Endothelial cell of coronary artery (primary cell): ENCODE results near the gene PTGER3. TPM values are rescaled to one million over a fixed set of nuclear protein-coding genes. Genes with fewer than 3 reads are reported as not detected.

Source experiments
- total RNA-seq: library from RNA; depleted of rRNA; stranded (reverse); fragments of >200 nt; gene quantifications from 2 replicates; pipeline ENCODE4 v1.2.3, GENCODE V29; 2014

Gene PTGER3
- under 0.01 TPM in 2 replicates for total RNA-seq

DNA sequence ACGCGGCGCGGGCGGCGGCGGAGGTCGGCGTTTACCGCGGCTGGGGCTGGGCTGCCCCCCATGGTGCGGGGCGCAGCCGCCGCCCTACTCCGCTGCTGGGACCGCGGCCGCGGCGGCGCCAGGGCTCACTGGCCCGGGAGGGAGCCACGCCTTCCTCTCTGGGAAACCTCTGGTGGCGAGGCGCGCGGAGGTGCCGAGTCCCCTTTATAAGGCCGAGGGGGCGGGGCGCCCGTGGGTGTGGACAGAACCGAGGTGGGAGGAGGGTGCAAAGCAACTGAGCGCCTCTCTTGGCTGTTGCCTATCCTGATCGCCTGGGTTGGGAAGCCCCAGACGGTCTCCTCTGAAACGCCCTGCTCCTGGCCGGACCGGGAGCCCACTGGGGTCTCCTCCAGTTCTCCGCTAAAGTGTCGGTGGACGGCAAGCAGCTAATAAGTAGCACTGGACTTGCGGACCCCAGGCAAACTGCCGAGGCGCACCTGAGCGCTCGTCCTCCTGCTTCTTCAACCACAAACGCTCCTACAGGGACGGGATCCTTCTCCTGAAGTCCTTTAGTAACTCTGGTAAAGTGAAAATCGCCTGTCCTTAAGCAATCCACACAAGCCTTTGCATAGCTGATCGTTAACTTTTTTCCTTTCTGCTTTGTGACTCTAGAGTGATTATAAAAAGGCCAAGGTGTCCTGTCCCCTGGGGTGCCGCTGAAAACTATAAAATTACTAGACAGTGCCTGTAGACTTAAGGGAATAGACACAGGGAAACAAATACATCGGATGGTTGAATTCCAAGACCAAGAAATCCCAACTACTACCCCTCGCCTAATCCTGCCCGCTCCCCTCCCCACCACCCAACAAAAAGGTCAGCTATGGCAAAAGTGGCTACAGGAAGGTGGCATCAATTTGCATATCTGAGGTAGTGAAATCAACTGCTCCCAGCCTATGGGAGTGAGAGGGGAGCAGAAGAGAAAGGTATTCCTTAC, at the start of gene PTGER3:
Gene PTGER3 (minus strand): TSS at position 182 of the 973 bp plus-strand sequence. CDS start 239 bp downstream, outside the sequence.

DNA sequence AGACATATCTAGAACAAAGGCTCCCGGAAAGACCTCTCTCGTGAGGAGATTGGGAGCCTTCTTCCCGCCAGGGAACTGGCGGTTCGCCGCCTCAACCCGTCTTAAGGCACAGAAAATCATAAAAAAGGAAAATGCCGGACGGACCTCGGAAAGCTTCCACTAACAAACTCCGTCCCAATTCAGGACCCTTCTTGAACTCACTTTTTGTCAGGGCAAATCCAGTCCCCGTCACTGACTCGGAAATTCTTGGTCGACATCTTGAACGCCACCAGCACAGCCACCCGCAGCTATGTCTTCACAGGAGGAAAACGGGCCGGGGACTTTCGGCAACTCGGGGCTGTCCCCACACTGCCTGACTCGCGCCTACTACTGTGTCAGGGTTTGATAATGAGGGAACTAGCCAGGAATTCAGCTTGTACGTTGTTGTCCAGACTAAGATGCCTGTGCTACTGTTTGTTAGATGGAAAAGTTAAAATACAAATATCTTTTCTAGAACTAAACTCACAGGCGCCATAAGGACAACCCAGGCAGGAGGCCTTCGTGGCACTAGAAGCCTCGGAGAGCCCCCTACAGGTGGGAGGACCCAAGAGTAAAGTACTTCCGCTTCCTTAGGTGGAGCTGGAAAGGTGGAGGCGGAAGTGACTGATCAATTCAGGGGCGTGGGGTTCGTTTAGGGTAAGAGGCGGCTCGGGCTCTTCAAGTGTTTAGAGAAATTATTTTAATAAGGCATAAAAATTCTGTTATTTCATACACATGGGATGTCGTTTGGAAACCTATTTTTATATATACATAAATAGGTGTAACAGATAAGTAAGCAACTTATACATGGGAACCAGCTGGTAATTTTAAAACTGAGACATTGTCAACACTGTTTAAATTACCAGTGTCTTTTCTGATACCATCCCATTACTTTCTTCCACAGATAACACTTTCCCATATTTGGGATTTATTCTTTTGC, 33.4 kb upstream of the PTGER3 start, which contains the start of gene ZRANB2:
Gene ZRANB2 (minus strand): TSS at position 297 of the 958 bp plus-strand sequence. CDS start 40 bp downstream, at position 257.

Other genes starting within 250 kb of the PTGER3 start
- gene ZRANB2, start 33.2 kb upstream of the PTGER3 start, total RNA-seq = 31.1 and 38.7 TPM in 2 replicates